GM19351 (cell line): ENCODE results near the gene COQ10B.
"Not testable (repeated sequence)": the region's sequence is repeated elsewhere in the genome, so short reads cannot be mapped to it uniquely, and the experiment has no call there.

Experiments used
- ATAC-seq: cut with Tn5 transposase; IDR thresholded peaks from one replicate; pipeline ENCODE4 v1.9.1; 2021; ENCODE audit warnings: mild to moderate bottlenecking, moderate library complexity; ENCODE audit not compliant: unreplicated experiment

Gene COQ10B

GRCh38 chr2:197453123-197453913 lies at the start of gene COQ10B:
Gene COQ10B, plus strand, starts transcription at chr2:197453552. Its CDS starts 9 bp downstream, at chr2:197453561.
- ATAC-seq = peak; percentile 88

- ATAC-seq = no peak
Observed at GRCh38 chr2:197405582-197405981, 47.8 kb upstream of the COQ10B start.

- ATAC-seq = no peak
Observed at GRCh38 chr2:197414039-197414438, 39.3 kb upstream of the COQ10B start.

DNA sequence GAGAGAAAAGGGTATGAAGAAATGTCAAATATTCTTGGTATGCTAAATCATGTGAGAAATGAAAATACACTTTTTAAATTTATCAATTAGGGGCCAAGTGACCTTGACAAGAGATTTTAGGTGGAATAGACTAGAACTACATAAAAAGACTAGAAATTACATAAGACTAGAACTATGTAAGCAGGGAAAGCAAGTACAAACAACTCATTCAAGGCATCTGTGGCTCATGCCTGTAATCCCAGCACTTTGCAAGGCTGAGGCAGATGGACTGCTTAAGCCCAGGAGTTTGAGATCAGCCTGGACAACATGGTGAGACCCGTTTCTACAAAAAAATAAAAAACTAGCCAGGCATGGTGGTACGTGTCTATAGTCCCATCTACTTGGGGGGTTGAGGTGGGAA lies 38.8 kb upstream of the COQ10B start:
- ATAC-seq = no peak

DNA sequence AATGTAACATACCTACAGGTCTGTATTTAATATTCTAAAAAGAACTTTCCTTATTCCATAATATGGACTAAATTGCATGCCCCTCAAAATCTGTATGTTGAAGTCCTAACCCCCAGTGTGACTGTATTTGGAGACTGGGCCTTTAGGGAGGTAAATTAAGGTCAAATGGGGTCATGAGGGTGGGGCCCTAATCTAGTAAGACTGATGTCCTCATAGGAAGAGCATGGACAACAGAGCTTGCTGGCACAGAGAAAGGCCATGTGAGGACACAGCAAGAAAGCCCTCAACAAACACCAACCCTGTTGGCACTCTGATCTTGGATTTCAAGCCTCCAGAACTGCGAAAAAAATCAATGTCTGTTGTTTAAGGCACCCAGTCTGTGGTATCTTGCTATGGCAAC lies 37.1 kb upstream of the COQ10B start:
- no peak for ATAC-seq

- ATAC-seq = no peak
Observed at GRCh38 chr2:197419438-197419837, 33.9 kb upstream of the COQ10B start.

DNA sequence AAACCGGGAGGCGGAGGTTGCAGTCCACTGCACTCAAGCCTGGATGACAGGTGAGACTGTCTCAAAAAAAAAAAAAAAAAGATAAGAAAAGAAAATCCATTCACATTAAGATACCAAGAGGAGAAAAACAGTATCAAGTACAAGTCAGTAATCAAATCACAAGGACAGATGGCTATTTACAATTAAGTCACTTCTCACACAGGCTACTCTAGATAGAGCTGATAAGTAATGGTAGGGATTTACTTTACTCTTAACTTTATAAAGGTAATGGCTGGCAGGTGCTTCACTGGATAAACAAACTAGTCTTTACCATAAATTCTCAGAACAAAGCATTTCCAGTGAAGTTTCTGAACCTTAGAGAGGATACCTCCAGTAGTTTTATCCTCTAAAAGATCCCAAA lies 30.0 kb upstream of the COQ10B start:
- no peak for ATAC-seq

DNA sequence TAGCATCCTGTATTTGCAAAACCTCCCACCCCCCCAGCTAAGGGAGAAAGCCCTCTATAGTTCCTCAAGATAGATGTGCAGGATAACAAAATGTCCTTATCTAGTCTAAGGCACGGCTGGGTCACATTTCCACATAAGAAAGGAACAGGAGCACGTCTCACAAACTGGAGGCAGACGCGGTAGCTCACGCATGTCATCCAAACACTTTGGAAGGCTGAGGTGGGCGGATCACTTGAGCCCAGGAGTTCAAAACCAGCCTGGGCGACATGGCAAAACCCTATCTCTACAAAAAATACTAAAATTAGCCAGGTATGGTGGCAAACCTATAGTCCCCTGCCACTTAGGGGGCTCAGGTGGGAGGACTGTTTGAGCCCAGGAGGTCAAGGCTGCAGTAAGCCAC lies 27.8 kb upstream of the COQ10B start:
- ATAC-seq = no peak

DNA sequence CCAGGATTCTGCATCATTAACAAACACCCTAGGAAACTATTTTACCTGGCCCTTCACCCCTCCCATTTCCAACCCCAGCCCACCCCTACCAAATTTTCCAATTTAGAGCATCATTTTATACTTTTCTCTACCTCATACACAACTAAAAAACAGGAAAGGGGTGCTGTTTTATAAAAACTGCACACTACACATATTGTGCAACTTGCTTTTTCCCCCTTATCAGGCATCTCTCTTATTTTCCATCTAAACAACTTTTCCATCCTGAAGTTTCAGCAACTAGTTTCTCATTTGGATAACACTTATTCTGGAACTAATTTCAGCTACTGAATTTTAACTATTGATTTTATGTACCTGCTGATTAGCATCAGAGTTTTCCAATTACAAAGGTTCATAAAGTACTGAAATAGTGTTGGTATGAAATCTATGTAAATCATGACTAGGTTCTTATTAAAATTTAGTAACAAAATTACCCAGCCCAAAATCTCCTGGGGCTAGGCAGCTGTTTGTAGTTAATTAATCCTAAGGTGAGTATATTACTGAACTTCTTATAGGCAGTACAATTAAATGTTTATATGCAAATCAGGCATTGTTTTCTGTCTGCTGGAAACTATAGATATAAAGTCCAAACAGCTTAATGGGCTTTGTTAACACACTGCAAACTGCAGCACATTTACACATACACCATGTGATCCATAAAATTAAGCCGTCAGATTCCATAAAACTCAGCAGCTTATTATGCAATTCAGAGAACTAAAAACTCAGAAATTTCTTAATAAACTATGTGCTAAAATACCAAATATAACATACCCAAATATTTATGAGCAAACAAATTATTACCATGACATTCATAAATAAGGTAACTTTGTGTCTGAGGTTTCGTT lies 26.4 kb upstream of the COQ10B start:
- ATAC-seq = no peak

- no peak for ATAC-seq
Observed at GRCh38 chr2:197427986-197428385, 25.4 kb upstream of the COQ10B start.

DNA sequence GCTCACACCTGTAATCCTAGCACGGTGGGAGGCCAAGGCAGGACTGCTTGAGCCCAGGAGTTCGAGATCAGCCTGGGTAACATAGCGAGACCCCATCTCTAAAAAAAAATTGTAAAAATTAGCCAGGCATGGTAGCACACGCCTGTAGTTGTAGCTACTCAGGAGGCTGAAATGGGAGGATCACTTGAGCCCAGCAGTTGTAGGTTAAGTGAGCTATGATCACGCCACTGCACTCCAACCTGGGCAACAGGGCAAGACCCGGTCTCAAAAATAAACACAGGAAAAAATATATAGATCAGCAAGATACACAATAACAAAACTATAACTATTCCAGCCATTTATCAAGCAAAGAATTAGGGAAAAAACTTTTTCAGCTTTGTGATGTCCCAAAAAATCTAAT lies 21.5 kb upstream of the COQ10B start:
- ATAC-seq = no peak

GRCh38 chr2:197432527-197432926 lies 20.8 kb upstream of the COQ10B start:
- ATAC-seq = not testable (repeated sequence)

DNA sequence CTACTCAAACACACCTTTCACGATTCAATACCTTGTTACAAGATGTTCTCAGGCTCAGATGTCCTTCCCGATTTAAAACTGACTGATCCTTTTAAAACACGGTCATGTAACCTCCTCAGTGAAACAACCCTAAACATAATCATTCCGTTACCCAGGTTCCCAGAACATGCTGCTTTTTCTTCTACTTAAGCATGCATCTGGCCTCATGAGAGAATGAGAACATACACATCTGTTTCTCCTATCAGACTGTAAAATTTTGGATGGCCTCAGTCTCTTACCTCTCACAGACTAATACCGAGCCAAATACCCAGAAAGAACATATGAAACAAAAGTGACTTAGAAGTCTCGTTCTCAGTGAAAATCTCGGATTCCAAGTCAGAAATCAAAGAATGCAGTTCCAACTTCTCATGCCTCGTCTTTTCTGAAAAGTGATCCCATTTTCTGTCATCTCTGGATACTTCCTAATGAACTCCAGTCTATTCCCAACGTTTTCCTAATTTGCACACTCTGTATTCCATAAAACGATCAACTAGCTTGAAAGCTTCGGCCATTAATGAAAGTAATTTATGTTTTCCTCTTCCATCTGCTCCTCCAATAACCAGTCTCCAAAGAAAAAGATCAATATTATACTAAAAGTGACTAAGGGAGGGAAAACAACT lies 19.4 kb upstream of the COQ10B start:
- no peak for ATAC-seq

- peak; percentile 89 for ATAC-seq
Observed at GRCh38 chr2:197434541-197435513, 18.5 kb upstream of the COQ10B start, which contains the start of gene SF3B1. Gene SF3B1, minus strand, starts transcription at chr2:197435028. Its CDS starts 29 bp downstream, at chr2:197434999.

DNA sequence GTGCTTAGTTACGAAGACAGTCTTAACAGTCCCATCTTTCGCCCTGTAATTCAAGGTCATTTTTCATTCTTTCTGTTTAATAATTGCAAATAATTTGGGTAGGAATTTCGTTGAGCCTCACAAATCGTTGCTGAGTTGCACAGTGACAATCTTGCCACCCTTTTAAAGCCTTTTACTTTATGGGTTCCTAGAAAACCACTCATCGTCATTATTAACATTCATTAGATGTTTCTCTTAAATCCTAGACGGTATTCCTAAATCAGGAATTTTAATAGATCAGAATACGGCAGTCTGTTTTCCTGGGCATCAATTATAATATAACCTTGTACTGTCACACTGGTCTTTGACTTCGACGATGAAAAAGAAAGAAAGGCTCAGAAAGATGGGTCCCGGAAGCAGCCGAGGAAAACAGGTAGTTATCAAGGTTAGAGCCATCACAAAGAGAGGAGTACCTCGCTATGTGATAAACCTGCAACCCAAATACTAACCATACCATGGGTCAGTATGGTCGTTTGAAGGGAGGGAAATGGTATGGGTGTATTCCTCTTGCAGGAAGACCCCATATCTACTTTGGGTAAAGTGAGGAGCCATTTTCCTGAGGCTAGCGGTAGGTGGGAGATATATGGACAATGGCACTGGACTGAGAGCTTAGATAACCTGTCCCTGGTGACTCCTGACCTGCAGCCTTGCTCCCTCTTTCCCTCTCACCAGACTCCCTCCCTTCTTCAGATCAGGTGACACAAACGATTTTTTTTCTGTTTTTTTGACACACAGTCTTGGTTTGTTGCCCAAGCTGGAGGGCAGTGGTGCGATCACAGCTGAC lies 17.5 kb upstream of the COQ10B start:
- ATAC-seq = peak; percentile 0

DNA sequence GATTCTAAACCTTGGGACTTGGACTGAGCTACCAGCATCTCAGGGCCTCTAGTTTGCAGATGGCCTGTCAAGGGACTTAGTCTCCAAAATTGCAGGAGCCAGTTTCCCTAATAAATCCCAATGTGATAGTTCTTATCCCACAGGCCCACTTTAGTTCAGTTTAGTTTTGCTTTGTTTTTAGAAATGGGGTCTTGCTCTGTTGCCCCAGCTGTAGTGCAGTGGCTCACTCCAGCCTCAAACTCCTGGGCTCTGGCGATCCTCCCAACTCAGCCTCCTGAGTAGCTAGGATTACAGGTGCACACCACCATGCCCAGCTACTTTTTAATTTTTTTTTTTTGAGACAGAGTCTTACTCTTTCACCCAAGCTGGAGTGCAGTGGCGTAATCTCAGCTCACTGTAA lies 16.0 kb upstream of the COQ10B start:
- ATAC-seq = no peak

- no peak for ATAC-seq
Observed at GRCh38 chr2:197442857-197443256, 10.5 kb upstream of the COQ10B start.

DNA sequence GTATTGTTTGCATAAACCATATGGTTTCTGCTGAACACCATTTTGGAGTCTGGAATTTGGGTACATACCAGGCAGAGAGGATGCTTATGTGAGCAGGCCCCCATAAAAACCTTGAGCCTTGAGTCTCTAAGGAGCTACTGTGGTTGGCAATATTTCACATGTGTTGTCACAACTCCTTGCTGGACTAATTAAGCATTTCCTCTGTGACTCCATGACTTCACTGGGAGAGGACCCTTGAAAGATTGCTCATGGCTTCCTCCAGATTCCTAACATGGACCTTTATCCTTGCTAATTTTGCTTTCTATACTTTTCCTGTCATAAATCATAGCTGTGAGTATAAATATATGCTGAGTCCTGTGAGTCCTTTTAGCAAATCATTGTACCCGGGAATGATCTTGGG lies 7.6 kb upstream of the COQ10B start:
- no peak for ATAC-seq

GRCh38 chr2:197446844-197447243 lies 6.5 kb upstream of the COQ10B start:
- no peak for ATAC-seq
